Cardiac fibroblast (primary cell): ENCODE results near the gene TBC1D5.
A peak's percentile ranks its signal among the peaks of the same experiment; 100 is the strongest.

Experiments used
- DNase-seq, 2 donors: peaks; one replicate each; pipeline versions ENCODE4 v3.0.0 to v3.0.0-alpha.2; 2010; ENCODE audit warnings: low read depth in 2 of 2
- H3K4me3 ChIP-seq, 2 donors: replicated peaks in 1 of 2; 1 replicate in 1 of 2; 2 replicates in 1 of 2; pipeline ENCODE4 v1.5.1; 2011; ENCODE audit warnings: low read depth in 2 of 2, low read length in 2 of 2, mild to moderate bottlenecking in 2 of 2, moderate library complexity in 1 of 2
- CTCF ChIP-seq: IDR thresholded peaks from one replicate; pipeline ENCODE4 v1.5.1; 2011; ENCODE audit warnings: low read depth, mild to moderate bottlenecking, low read length, inconsistent platforms

TBC1D5 gene

DNA sequence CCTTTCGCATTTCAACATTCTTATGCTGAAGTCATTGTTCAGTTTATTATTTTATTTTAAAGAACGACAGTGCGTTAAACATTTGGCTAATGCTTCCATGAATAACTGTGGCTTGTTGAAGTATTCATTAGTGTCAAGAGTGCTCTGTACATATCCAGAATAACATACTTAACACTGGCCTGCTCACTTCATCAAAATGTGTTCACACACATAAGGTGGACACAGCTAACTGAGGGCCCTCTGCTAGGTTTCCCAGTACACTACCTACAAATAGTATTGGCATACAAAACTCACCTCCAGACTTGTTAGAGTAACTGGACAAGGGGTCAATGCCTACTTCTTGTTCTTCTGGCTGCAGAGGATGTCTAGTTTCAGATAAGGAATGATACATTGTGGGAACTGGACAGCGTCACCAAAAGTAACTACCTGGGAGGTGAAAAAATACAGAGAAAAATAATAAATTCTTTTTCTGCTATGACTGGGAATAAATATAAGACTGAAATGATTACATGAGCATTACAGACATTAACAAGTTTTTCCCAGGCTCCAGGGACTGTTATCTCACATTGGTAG lies 234.2 kb downstream of the TBC1D5 start:
- no peak overlapping the region for H3K4me3 ChIP-seq
- no peak for TF ChIP-seq CTCF
- DNase-seq = no peak

DNA sequence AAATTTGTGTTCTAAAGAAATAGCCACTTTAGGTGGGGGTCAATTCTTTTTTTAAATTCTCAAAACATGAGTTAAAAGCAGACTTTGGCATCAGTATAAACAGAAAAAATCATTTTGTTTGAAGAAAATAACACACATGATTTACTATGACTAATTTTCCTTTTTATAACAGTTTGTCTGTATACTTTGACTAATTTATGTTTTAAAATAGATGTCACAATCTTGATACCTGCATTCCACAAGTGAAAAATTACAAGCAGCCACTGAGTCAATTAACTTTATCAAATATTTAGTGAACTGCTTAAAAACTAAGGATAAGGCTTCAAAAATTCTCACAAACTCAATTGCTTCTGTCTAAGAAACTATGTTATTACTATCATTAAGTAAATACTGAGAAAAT lies 235.0 kb downstream of the TBC1D5 start:
- H3K4me3 ChIP-seq = no peak overlapping the region
- no peak for TF ChIP-seq CTCF
- DNase-seq = no peak

DNA sequence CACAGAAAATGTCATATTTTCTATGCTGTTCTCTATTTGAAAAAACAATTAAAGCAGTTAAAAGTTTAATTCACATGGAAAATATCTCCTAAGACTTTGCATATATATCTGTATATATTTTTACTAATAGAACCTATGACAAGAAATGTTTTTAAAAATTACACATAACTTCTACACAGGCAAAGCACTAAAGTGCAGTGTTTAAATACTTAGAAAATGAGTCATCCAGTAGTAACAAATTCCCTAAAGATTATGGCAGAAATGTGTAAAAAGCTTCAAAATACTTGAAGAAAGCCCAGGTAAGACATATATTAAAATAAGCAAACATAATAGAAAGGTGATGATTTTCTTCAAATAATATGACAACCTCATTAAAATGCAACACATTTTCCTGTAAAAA lies 236.6 kb downstream of the TBC1D5 start:
- TF ChIP-seq CTCF = no peak
- peak; percentile 44 to 58 for DNase-seq
- H3K4me3 ChIP-seq = no peak overlapping the region

- no peak for TF ChIP-seq CTCF
- no peak overlapping the region for H3K4me3 ChIP-seq
- no peak for DNase-seq
Measured at GRCh38 chr3:17501745-17502144, 240.7 kb downstream of the TBC1D5 start.

GRCh38 chr3:17500618-17501017 lies 241.8 kb downstream of the TBC1D5 start:
- peak in 1 of 2 donors; percentile 27 for DNase-seq
- no peak for TF ChIP-seq CTCF

GRCh38 chr3:17494117-17494809 lies 248.2 kb downstream of the TBC1D5 start:
- no peak for TF ChIP-seq CTCF
- H3K4me3 ChIP-seq = no peak overlapping the region
- DNase-seq = peak; percentile 25 to 42

More at GRCh38 chr3:17500618-17501017, 241.8 kb downstream of the TBC1D5 start:
- no peak overlapping the region for H3K4me3 ChIP-seq
